NT2/D1 (cell line): ENCODE data around the gene PDPK1.
"Not testable (repeated sequence)": the region's sequence is repeated elsewhere in the genome, so short reads cannot be mapped to it uniquely, and the experiment has no call there.

ENCODE experiments used
- SUZ12 ChIP-seq: IDR thresholded peaks from 2 replicates; pipeline ENCODE4 v1.6.1; 2011; ENCODE audit not compliant: insufficient read length, insufficient read depth; ENCODE audit errors: extremely low read depth
- YY1 ChIP-seq: IDR thresholded peaks from 2 replicates; pipeline ENCODE4 v1.6.1; 2011; ENCODE audit not compliant: insufficient read length, insufficient read depth
- ZNF274 ChIP-seq: IDR thresholded peaks from 2 replicates; pipeline ENCODE4 v1.6.1; 2011; ENCODE audit warnings: mild to moderate bottlenecking, low read depth, low read length

DNA sequence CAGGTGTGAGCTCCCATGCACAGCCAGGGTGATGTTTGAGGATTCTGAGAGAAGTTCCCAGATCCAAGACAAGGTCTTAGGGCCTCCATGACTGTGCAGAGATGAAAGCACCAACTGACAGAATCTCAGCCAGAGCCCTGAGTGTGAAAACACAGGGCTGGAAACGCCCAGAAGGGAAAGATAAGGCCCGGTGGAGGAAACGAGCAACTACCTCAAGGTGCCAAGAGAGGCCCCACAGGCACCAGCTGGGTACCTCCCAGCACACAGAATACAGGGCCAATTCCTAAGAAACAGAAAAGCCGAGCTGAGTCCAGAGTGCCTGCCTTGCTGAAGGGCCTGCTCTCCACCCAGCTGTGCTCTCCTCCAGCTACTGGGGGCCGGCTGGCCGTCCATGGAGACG, 94.5 kb downstream of the PDPK1 start:
- TF ChIP-seq ZNF274, YY1, SUZ12: not testable (repeated sequence)
